ENCODE measurements around the gene STYXL1.

The STYXL1 gene

DNA sequence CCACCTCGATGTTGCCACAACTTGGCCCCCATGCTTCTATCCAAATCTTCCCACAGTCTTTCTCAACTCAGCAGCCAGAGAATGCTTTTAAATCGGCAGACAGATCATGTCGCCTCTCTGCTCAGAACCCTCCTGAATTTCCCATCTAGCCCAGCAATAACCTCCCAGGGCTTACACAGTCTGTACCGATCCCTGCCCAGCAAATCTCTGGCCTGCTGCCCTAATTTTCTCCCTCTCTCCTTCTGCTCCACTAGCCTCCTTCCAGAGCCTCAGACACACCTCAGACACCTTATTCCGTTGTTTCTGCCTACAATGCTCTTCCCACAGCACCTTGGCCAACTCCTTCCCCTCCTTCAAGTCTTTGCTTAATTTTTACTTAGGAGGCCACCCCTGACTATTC is 32.4 kb upstream of the STYXL1 start:
- TF ChIP-seq, protein P1, sequence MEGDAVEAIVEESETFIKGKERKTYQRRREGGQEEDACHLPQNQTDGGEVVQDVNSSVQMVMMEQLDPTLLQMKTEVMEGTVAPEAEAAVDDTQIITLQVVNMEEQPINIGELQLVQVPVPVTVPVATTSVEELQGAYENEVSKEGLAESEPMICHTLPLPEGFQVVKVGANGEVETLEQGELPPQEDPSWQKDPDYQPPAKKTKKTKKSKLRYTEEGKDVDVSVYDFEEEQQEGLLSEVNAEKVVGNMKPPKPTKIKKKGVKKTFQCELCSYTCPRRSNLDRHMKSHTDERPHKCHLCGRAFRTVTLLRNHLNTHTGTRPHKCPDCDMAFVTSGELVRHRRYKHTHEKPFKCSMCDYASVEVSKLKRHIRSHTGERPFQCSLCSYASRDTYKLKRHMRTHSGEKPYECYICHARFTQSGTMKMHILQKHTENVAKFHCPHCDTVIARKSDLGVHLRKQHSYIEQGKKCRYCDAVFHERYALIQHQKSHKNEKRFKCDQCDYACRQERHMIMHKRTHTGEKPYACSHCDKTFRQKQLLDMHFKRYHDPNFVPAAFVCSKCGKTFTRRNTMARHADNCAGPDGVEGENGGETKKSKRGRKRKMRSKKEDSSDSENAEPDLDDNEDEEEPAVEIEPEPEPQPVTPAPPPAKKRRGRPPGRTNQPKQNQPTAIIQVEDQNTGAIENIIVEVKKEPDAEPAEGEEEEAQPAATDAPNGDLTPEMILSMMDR (IDR thresholded peaks at IDR 0.05; ENCODE audit: borderline replicate concordance, insufficient read depth, low read depth, low read length), result no peak
- H3K4me3 ChIP-seq (ENCODE audit: low read depth, low read length), result no peak overlapping the region

DNA sequence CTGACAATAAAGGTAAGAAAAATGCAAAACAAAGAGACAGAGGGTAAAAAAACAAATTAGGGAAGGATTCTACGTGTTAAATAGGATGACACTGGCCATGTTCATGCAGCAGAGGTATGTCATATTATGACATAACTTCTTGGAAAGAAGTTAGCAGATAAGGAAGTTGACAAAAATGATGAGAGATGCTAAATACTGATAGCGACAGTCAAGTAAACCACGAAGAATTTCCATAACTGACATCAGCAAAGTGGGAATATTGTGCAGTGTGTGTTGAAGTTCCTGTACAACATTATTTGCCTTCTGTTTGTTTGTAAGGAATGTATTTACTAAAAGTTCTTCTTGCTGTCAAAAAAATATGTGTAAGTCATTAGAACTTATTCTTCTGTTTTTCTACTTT is 29.6 kb upstream of the STYXL1 start:
- no peak overlapping the region for H3K4me3 ChIP-seq (ENCODE audit: low read depth, low read length)
- TF ChIP-seq, protein P1 (IDR thresholded peaks at IDR 0.05; ENCODE audit: borderline replicate concordance, insufficient read depth, low read depth, low read length), result no peak

DNA sequence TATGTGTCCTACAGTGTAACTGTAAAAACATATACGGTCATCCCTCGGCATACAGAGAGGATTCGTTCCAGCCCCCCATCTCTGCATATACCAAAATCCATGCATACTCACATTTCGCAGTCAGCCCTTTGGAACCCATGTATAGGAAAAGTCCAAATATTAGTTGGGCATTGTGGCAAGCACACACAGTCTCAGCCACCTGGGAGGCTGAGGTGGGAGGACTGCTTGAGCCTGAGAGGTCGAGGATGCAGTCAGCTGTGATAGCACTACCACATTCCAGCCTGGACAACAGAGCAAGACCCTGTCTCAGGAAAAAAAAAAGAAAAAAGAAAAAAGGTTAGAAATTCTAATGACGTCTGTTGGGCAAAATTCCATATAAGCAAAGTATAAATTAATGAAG is 29.2 kb upstream of the STYXL1 start:
- H3K4me3 ChIP-seq (ENCODE audit: low read depth, low read length), result no peak overlapping the region
- TF ChIP-seq, protein P1 (IDR thresholded peaks at IDR 0.05; ENCODE audit: borderline replicate concordance, insufficient read depth, low read depth, low read length), result no peak

DNA sequence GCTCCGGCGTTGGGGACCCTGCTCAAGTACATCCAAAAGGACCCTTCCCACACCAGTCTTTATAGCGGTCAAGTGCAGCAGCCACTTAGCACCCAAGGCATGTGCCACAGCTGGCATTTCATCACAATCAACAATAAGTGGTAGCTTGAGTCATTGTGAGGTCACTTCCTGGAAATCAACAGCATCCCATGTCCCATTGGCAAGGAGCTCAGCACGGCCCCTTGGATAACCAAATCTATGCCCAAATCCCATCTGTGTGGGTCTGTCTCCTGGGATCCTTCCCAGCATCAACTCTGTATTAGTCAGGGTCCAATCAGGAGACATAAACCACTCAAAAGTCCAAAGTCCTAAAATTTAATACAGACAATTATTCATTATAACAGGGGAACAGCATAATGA is 27.2 kb upstream of the STYXL1 start:
- H3K4me3 ChIP-seq (ENCODE audit: low read depth, low read length), result no peak overlapping the region
- TF ChIP-seq, protein P1 (IDR thresholded peaks at IDR 0.05; ENCODE audit: borderline replicate concordance, insufficient read depth, low read depth, low read length), result no peak

DNA sequence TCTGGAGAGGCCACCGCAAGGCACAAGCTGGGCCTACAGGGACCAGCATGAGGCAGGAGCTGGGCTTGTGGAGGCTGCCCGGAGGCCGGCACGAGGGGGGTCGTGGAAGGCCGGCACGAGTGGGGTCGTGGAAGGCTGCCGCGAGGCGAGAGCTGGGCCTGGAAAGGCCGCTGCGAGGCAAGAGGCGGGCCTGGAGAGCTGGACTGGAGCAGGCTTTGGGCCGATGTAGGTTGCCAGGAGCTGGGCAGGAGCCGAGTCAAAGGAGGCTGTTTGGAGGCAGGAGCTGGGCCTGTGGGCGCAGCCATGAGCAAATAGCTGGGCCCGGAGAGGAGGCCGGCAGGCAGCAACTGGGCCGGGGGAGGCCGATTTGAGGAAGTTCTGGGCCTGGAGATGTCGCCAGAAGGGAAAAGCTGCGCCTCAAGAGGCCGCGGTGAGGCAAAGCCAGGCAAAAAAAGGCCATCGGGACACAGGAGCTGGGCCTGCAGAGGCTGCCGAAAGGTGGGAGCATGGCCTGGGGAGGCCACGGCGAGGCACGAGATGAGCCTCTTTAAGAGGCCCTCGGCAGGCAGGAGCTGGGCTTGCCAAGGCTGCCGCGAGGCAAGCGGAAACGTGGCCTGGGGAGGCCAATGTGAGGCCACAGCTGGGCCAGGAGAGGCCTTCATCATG is 26.6 kb upstream of the STYXL1 start:
- TF ChIP-seq, protein P1 (IDR thresholded peaks at IDR 0.05; ENCODE audit: borderline replicate concordance, insufficient read depth, low read depth, low read length), result no peak
- no peak overlapping the region for H3K4me3 ChIP-seq (ENCODE audit: low read depth, low read length)

DNA sequence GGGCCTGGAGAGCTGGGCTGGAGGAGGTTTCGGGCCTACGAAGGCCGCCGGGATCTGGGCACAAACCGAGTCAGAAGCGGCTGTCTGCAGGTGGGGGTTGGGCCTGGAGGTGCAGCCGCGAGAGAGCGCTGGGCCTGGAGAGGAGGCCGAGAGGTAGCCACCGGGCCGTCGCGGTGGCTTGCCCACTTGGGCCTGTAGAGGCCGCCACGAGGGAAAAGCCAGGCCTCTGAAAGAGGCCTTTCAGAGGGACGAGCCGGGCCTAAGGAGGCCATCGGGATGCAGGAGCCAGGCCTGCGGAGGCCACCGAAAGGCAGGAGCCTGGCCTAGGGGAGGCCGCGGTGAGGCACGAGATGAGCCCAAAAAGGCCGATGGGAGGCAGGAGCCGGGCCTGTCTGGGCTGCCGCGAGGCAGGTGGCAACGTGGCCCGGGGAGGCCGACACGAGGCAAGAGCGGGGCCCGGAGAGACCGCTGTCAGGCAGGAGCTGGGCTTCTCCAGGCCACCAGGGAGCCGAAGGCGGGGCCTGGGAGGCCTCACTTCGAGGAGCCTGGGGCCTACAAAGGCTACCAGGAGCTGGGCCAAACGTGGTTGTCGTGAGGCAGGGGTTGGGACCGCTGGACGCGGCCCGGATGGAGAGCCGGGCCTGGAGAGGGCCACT is 25.7 kb upstream of the STYXL1 start:
- H3K4me3 ChIP-seq (ENCODE audit: low read depth, low read length), result no peak overlapping the region
- TF ChIP-seq, protein P1 (IDR thresholded peaks at IDR 0.05; ENCODE audit: borderline replicate concordance, insufficient read depth, low read depth, low read length), result no peak

Data from GM12875 (cell line).